GM21447 (cell line): ENCODE data around the gene PSMD4.
"Not testable (repeated sequence)": the region's sequence is repeated elsewhere in the genome, so short reads cannot be mapped to it uniquely, and the experiment has no call there.

ENCODE experiments used
- ATAC-seq: cut with Tn5 transposase; IDR thresholded peaks from one replicate; pipeline ENCODE4 v1.9.1; 2021; ENCODE audit not compliant: unreplicated experiment

Gene PSMD4

GRCh38 chr1:151267760-151268159 is 13.2 kb downstream of the PSMD4 start:
- ATAC-seq, result no peak

GRCh38 chr1:151273924-151274466 is 19.5 kb downstream of the PSMD4 start:
- no peak for ATAC-seq

DNA sequence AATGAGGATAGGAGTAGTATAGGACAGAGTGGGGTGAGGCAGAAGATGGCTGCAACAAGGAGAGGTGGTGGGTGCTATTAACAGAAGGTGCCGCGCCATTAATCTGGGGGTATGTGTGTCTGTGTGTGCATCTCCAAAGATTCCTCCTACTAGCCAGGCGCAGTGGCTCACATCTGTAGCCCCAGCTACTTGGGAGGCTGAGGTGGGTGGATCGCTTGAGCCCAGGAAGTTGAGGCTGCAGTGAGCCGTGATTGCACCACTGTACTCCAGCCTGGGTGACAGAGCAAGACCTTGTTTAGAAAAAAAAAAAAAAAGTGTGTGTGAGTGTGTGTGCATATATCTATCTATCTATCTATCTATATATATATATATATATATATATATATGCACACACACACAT is 20.8 kb downstream of the PSMD4 start:
- not testable (repeated sequence) for ATAC-seq

- no peak for ATAC-seq
These were observed 22.7 kb downstream of the PSMD4 start for GRCh38 chr1:151277249-151277648.

DNA sequence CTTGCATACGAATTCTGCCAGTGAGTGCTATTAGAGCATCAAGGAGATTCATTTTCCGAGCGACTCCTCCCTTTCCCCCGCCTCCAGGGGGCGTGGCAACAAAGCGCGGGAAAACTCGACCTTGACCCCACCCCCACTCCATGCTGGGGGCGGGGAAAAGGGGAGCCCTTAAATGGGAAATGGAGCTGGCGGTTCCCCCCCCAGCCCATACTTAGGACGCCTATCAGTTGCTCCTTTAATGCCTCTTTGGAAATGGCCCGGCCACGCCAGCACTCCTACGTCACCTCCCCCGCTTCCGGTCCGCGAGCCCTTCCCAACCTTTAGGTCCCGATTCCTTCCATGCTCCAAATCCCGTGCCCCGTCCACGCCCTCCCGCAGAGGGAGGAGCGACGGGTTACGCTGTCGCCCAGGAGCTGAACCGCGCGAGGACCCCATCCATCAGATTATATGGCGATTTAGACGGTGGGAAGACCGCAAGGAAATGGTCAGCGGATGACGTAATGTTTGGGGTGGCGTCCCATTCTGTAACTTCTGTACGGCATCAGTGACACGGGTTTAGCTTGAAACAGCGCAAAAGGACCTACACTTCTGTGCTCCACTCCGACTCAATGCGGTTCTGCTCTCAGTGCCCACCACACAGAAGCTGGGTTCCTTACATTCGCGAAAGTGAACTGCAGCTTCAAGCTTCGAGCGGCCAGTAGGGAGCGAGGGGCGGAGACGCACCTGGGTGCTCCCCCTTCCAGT is 26.9 kb downstream of the PSMD4 start:
- ATAC-seq, result peak; percentile 33

- peak; percentile 89 for ATAC-seq
These were observed 27.7 kb downstream of the PSMD4 start, which contains the start of gene ZNF687 for GRCh38 chr1:151281969-151282882. Gene ZNF687 (plus strand): TSS chr1:151282299. CDS start chr1:151286292, 3,993 bp downstream.

DNA sequence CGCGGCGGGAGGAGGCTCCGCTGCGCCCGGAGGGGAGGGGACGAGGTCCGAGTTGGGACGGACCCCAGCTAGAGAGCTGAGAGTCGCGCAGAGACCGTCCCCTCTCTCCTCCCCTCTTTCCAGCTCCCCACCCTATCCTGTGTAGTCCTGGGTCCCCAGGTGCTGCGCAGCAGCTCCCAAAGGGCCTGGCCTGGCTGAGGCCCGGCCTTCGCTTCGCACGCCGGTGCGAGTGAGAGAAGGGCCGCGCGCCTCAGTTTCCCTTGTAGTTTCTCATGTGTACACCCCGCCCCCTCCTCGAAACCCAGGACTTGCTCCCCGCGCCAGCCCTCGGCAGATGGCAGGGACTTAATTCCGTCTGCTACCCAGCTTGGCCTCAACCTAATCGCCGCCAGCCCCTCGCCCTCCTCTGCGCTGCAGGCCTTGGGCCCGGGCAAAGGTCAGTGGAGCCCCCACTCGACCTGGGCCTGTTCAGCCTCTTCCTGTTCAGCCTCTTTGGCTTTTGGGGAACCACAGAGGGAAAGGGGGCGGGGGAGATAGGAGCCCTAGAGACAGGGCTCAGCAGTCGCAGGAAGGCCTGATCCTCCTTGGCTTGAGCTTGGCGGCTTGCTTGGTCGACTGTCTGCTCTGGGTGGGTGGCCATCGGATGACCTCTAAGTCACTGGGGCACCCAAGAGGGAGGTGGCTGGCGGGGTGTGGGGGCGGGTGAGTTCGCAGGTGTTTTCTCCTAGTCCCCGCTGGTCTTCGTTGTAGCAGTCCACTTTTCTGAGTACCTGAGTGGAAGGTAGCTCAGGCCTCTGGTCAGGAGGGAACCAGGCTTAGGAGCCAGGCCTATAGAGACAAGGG is 28.6 kb downstream of the PSMD4 start:
- no peak for ATAC-seq

DNA sequence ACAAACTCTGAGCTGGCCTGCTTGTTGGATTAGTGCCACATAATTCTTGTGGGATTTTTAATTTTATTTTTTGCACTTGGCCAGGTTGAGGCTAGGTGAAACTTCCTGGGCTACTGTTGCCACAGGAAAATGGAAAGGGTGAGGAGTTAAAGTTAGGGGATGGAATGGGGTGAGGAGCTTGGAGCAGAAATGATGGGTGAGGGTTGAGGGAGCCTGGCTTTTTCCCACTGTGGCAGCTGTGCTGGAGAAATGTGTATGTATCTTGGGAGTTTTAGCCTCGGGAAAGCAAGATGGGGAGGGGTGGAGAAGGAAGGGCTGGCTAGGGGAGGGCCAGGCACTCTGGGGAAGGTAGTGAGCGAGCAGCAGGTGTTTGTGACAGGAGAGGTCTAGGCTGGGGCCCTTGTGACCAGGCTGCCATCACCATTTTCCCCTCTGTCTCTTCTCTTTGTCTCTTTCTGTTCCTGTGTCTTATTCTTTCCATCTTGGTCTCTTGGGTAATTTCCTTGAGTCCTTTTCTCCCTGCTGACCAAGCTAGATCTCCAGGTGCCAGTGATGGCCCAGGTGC is 29.6 kb downstream of the PSMD4 start:
- no peak for ATAC-seq

DNA sequence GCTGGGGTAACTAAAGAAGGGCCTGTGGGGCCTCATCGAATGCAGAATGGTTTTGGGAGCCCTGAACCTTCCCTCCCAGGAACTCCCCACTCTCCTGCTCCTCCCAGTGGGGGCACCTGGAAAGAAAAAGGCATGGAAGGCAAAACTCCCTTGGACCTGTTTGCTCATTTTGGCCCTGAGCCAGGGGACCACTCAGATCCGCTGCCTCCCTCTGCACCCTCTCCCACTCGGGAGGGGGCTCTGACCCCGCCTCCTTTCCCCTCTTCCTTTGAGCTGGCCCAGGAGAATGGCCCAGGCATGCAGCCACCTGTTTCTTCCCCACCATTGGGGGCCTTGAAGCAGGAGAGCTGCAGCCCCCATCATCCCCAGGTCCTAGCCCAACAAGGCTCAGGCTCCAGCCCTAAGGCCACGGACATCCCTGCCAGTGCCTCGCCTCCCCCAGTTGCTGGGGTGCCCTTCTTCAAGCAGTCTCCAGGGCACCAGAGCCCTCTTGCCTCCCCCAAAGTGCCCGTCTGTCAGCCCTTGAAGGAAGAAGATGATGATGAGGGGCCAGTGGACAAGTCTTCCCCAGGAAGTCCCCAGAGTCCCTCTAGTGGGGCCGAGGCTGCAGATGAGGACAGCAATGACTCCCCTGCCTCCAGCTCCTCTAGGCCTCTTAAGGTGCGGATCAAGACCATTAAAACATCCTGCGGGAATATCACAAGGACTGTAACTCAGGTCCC is 32.2 kb downstream of the PSMD4 start:
- no peak for ATAC-seq

DNA sequence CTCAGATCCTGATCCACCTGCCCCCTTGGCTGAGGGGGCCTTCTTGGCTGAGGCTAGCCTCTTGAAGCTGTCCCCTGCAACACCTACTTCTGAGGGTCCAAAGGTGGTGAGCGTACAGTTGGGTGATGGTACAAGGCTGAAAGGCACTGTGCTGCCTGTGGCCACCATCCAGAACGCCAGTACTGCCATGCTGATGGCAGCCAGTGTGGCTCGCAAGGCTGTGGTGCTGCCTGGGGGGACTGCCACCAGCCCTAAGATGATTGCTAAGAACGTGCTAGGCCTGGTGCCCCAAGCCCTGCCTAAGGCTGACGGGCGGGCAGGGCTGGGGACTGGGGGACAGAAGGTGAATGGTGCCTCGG is 32.8 kb downstream of the PSMD4 start:
- ATAC-seq, result no peak

DNA sequence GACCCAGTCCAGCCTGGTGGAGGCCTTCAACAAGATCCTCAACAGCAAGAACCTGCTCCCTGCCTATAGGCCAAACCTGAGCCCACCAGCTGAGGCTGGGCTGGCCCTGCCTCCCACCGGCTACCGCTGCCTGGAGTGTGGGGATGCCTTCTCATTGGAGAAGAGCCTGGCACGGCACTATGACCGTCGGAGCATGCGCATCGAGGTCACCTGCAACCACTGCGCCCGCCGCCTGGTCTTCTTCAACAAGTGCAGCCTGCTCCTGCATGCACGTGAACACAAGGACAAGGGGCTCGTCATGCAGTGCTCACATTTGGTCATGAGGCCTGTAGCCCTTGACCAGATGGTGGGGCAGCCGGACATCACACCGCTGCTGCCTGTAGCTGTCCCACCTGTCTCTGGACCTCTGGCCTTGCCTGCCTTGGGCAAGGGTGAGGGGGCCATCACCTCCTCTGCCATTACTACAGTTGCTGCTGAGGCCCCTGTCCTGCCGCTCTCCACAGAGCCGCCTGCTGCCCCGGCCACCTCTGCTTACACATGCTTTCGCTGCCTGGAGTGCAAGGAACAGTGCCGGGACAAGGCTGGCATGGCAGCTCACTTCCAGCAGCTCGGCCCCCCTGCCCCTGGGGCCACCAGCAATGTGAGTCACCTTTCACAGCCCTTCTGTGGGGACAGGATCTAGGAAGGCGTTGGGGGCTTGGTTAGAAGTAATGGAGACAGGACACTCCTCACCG is 33.4 kb downstream of the PSMD4 start:
- no peak for ATAC-seq

DNA sequence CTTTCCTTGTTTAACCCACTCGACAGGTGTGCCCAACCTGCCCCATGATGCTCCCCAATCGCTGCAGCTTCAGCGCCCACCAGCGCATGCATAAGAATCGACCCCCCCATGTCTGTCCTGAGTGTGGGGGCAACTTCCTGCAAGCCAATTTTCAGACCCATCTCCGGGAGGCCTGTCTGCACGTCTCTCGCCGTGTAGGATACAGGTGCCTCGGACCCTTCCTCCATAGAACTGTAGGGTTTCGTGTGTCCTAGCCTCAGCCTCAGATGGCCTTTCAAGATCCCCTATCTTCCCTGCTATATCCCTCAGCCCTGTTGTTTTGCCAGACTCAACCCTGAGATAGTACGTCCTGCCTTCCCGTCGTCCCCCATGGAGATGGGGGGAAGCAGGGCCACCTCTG is 34.0 kb downstream of the PSMD4 start:
- no peak for ATAC-seq

GRCh38 chr1:151289080-151289935 is 34.8 kb downstream of the PSMD4 start:
- ATAC-seq, result no peak

DNA sequence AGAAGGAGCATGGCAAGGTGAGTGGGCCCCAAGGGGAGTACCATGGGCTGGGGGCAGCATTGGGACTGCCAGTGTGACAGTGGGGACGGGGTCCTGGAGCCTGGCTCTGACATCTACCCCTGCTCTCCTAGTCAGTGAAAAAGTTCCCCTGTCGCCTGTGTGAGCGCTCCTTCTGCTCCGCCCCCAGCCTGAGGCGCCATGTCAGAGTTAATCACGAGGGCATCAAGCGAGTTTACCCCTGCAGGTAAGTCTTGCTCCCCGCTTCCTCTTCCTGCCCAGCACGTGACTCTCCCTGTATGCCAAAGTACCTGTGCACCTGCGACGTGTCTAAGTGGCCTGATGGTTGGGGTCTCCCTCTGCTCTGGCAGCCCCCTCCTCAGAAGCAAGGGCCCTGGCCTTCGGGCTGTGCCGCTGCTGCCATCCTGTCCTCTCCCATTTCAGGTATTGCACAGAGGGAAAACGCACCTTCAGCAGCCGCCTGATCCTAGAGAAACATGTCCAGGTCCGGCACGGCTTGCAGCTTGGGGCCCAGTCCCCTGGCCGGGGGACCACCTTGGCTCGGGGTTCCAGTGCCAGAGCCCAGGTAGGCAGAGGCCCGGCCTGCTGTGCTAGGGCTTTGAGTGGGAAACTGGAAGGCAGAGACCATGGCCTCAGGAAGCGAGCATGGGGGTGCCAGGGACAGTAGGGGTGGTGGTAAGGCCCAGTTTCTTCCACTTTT is 35.6 kb downstream of the PSMD4 start:
- no peak for ATAC-seq

DNA sequence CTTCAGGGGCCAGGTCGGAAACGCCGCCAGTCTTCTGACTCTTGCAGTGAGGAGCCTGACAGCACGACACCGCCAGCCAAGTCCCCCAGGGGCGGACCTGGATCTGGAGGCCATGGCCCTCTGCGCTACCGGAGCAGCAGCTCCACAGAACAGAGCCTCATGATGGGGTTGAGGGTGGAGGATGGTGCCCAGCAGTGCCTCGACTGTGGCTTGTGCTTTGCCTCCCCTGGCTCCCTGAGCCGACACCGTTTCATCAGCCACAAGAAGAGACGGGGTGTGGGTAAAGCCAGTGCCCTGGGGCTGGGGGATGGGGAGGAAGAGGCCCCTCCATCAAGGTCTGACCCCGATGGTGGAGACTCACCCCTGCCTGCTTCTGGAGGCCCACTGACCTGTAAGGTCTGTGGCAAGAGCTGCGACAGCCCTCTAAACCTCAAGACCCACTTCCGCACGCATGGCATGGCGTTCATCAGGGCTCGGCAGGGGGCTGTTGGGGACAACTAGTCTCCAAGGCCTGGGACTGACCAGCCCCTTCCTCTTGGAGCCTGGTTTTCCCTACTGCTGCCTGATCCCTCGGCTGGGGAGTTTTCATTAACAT is 36.3 kb downstream of the PSMD4 start:
- no peak for ATAC-seq

DNA sequence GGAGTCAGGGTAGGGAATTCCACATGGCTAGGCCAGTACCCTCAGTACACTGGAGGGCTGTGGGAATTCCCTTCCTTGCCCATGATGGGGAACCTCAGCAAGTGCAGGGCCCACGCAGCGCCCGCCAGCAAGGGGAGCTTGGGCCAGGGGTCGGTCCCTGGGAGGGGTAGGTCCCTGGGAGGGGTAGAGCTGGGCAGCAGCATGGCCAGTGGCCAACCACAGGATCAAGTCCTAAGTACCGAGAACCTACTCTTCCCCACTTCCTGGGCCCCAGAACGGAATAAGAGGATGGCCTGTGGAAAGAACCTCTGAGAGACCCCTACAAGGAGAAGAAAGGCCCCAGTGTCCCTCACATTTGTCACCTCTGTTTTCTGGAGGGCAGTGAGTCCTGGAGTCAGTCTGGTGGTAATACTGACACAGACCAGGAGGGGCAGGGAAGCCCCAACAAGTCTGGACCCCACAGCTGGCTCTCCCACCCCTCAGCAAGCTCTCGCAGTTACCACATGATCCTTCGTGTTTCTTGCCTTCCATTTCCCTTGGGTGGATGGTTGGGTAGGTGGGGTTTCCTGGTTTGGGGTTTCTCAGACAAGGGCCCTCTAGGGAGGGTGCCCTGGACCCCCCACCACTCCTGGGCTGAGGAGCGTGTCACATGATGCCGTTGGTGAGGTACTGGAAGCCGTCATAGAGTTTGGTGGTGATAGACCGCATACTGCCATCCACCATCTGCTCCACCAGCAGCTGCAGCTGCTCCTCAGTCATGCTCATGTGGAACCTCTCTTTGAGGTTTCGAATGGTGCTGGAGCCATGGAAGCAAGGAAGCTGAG is 37.9 kb downstream of the PSMD4 start:
- ATAC-seq, result no peak
